Nephron (organoid): Measurements from ENCODE around the gene SYNJ1.

Experiments used
- H3K27ac Mint-ChIP-seq, 3 experiments: 2 replicates each; pipeline ENCODE4 v1.8.0; 2020; ENCODE audit warnings: mixed read lengths in 3 of 3, mild to moderate bottlenecking in 2 of 3, moderate library complexity in 1 of 3
- H3K27me3 Mint-ChIP-seq: 2 replicates; pipeline ENCODE4 v1.8.0; 2021; ENCODE audit warnings: low read depth, mild to moderate bottlenecking, moderate library complexity, mixed read lengths
- H3K36me3 Mint-ChIP-seq: 2 replicates; pipeline ENCODE4 v1.8.0; 2020; ENCODE audit warnings: low read depth, mixed read lengths
- H3K4me1 Mint-ChIP-seq: 2 replicates; pipeline ENCODE4 v1.8.0; 2020; ENCODE audit warnings: mixed read lengths
- H3K4me3 Mint-ChIP-seq, 3 experiments: 2 replicates each; pipeline ENCODE4 v1.8.0; 2020; ENCODE audit warnings: mild to moderate bottlenecking in 3 of 3, mixed read lengths in 3 of 3, moderate library complexity in 2 of 3
- H3K9me3 Mint-ChIP-seq: 2 replicates; pipeline ENCODE4 v1.8.0; 2020; ENCODE audit warnings: mixed read lengths
- TF ChIP-seq, protein P1 (sequence below), 3 experiments: fragments of 200-600 bp; sonication (generic); IDR thresholded peaks; one replicate each; pipeline ENCODE4 v1.5.0; 2021; ENCODE audit warnings: antibody characterized with exemption in 3 of 3; ENCODE audit not compliant: unreplicated experiment in 3 of 3

The SYNJ1 gene

DNA sequence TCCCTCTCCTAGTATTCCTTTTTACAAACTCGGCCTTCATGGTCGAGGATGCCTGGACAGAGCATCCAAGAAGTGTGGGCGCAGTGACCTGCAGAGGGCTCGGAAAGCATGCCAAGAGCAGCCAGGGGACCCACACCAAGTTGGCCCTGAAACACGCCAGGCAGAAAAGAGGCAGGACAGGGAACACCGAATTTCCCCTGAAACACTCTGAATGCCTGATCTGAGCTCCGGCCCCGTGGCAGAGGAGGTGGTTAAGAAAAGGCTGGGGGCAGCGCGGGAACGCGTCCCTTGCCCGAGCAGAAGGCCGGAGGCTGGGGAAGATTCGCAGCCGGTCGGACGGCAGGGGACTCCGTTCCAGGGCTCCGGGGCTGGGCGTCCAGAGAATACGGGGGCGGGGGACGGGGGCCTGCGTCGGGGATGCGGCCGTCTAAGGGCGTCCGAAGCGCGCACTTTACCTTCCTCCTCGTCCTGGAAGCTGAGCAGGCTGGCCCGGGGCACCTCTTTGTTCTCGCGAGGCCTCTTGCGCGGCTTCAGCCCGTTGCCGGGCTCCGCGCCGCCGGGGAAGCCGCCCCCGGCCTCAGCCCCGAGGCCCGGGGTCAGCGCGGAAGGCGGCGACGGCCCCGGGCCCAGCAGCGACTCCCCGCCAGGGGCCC, 43.2 kb upstream of the SYNJ1 start:
- Mint-ChIP-seq H3K36me3 (peaks cover 30% of the 10 kb centered on the region), H3K4me3 (peak overlapping the region; percentile 99)
- TF ChIP-seq, protein P1, sequence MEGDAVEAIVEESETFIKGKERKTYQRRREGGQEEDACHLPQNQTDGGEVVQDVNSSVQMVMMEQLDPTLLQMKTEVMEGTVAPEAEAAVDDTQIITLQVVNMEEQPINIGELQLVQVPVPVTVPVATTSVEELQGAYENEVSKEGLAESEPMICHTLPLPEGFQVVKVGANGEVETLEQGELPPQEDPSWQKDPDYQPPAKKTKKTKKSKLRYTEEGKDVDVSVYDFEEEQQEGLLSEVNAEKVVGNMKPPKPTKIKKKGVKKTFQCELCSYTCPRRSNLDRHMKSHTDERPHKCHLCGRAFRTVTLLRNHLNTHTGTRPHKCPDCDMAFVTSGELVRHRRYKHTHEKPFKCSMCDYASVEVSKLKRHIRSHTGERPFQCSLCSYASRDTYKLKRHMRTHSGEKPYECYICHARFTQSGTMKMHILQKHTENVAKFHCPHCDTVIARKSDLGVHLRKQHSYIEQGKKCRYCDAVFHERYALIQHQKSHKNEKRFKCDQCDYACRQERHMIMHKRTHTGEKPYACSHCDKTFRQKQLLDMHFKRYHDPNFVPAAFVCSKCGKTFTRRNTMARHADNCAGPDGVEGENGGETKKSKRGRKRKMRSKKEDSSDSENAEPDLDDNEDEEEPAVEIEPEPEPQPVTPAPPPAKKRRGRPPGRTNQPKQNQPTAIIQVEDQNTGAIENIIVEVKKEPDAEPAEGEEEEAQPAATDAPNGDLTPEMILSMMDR (IDR thresholded peaks at IDR 0.05; ENCODE audit: unreplicated experiment in 3 of 3) = no peak

DNA sequence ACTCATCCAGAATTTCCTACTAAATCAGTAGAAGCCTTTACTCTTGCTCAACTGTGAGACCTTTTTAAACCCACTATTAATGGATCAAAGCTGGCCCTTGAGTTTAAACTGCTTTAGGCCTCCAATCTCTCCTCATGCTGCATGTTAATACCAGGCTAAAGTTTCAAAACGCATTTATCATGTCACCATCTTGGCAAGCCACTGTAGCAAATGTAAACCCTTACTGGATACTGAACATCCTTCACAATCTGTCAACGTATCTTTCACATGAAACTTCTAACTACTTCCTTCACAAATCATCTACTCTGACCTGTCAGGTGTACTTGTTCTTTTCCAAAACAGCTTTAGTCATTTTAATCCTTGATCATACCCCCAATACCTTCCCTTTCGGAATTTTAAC, 40.7 kb upstream of the SYNJ1 start:
- Mint-ChIP-seq H3K36me3 (peaks cover 50% of the 10 kb centered on the region), H3K27me3 (no peaks in the 10 kb centered on the region), H3K27ac (no peak overlapping the region), H3K9me3 (no peaks in the 10 kb centered on the region), H3K4me1 (peaks cover 28% of the 10 kb centered on the region), H3K4me3 (peak overlapping the region; percentile 35 to 99 (median 49))
- TF ChIP-seq, protein P1 (IDR thresholded peaks at IDR 0.05; ENCODE audit: unreplicated experiment in 3 of 3) = no peak

More for the DNA sequence above, 43.2 kb upstream of the SYNJ1 start:
- H3K9me3 Mint-ChIP-seq = no peaks in the 10 kb centered on the region
- peaks cover 28% of the 10 kb centered on the region for H3K4me1 Mint-ChIP-seq
- H3K27me3 Mint-ChIP-seq = no peaks in the 10 kb centered on the region
- peak overlapping the region; percentile 90 to 96 (median 94) for H3K27ac Mint-ChIP-seq

DNA sequence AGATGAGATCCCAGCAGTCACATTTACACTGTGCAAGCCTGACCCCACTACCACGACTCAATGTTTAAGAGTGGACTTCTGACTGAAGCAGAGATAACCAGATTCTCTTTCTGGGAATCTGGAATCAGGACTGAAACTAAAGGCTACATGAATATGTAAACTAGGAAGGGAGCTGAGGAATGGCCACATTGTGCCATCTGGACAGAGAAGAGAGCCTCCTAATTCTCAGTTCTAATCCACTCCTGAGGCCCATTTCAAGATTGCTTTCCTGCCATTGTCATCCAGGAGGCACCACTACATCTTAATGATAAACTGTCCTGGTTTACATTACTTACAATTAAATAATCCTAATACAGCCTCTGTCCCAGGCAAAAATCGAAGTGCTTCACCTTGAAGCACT, 37.2 kb upstream of the SYNJ1 start:
- Mint-ChIP-seq H3K9me3 (no peaks in the 10 kb centered on the region), H3K4me1 (peaks cover 18% of the 10 kb centered on the region), H3K36me3 (peaks cover 76% of the 10 kb centered on the region), H3K27me3 (no peaks in the 10 kb centered on the region), H3K4me3 (no peak overlapping the region), H3K27ac (no peak overlapping the region)
- TF ChIP-seq, protein P1 (IDR thresholded peaks at IDR 0.05; ENCODE audit: unreplicated experiment in 3 of 3) = no peak

DNA sequence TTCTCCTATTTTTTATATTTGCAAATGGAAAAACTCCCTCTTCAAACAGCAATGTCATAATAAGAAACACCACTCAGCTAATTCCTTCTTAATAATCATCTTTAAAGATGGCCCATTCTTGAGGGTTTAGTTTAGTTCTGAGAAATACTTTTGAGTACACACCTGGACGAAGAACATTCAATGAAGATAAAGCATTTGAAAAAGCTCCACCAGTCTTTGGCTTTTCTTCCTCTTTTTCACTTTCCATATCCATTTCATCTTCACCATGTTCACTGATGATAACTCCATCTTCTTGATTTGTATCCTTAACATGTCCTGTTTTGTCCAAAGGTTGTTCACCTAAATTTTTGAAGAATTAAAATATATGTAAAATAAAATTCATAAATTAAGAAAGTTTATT, 36.4 kb upstream of the SYNJ1 start:
- Mint-ChIP-seq H3K27me3 (no peaks in the 10 kb centered on the region), H3K4me3 (no peak overlapping the region), H3K27ac (no peak overlapping the region), H3K9me3 (no peaks in the 10 kb centered on the region), H3K36me3 (peaks cover 85% of the 10 kb centered on the region), H3K4me1 (peaks cover 10% of the 10 kb centered on the region)
- TF ChIP-seq, protein P1 (IDR thresholded peaks at IDR 0.05; ENCODE audit: unreplicated experiment in 3 of 3) = no peak

DNA sequence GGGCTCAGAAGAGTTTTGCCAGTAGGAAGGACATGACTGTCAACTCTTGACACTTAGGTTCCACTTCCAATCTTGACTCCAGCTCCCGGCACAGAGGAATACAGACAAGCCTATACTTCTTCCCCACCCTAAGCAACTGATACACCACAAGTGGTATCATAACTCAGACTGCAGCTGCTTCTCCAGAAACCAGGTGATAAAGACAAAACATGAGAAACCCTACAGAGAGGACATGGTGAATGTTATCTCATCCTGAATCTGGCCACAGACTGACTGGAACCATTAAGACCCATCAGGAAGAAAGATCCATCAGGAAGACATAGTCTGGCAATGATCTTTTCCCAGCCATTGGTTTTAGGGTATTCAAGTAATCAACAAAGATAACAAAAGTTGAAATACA, 30.0 kb upstream of the SYNJ1 start:
- no peaks in the 10 kb centered on the region for H3K27me3 Mint-ChIP-seq
- peaks cover 78% of the 10 kb centered on the region for H3K36me3 Mint-ChIP-seq
- no peak overlapping the region for H3K4me3 Mint-ChIP-seq
- no peak overlapping the region for H3K27ac Mint-ChIP-seq
- no peaks in the 10 kb centered on the region for H3K4me1 Mint-ChIP-seq
- TF ChIP-seq, protein P1 (IDR thresholded peaks at IDR 0.05; ENCODE audit: unreplicated experiment in 3 of 3) = no peak
- H3K9me3 Mint-ChIP-seq = no peaks in the 10 kb centered on the region

DNA sequence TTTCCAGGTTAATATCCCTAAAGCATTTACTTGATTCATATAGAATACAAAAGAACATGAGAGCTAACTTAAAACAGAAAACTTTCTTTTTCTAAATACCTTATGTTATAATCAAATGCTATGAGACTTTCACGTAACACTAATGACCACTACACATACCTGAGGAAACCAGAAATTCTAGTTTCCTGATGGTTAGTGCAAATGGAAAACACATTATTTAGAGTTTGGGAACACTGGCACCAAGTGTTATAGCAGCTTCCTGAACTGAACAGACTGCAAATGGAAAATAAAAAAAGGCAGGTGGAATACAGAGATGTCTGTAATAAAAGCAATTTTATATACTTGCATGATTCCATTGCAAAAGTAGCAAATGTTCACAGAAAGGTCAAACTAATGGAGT, 28.3 kb upstream of the SYNJ1 start:
- Mint-ChIP-seq H3K36me3 (peaks cover 84% of the 10 kb centered on the region), H3K27me3 (no peaks in the 10 kb centered on the region), H3K4me1 (no peaks in the 10 kb centered on the region), H3K9me3 (no peaks in the 10 kb centered on the region), H3K4me3 (no peak overlapping the region), H3K27ac (no peak overlapping the region)
- TF ChIP-seq, protein P1 (IDR thresholded peaks at IDR 0.05; ENCODE audit: unreplicated experiment in 3 of 3) = no peak
